Measurements from ENCODE around the gene PRKAR2B. TPM values are rescaled to one million over a fixed set of nuclear protein-coding genes. Genes with fewer than 3 reads are reported as not detected.

The PRKAR2B gene
- total RNA-seq, 3 donors from 2014 or later (not counting 1 experiment from before 2014, with no cell fraction given), result 2.1 to 14.3 (median 4.0) TPM

- H3K4me1 ChIP-seq (ENCODE audit: control insufficient read depth, insufficient read depth, low read length), result no peaks in the 10 kb centered on the region
- TF ChIP-seq CTCF (IDR thresholded peaks at IDR 0.05), result no peak
- Mint-ChIP-seq H3K36me3 (no peaks in the 10 kb centered on the region), H3K9me3 (no peaks in the 10 kb centered on the region), H3K27ac (no peak overlapping the region), H3K4me1 (no peaks in the 10 kb centered on the region), H3K4me3 (no peak overlapping the region), H3K27me3 (ENCODE audit: low read depth in 2 of 2) (peaks cover 0 to 3% of the 10 kb centered on the region in 2 donors)
- ATAC-seq, result no peak
- no peaks in the 10 kb centered on the region for H3K36me3 ChIP-seq (ENCODE audit: control insufficient read depth, insufficient read depth, low read length)
- H3K4me3 ChIP-seq (ENCODE audit: low read length), result no peak overlapping the region
- 77% methylated on average over 2 of the region's 2 CpGs for WGBS (ENCODE audit: insufficient coverage)
- H3K9me3 ChIP-seq (ENCODE audit: control insufficient read depth, insufficient read depth, low read length), result no peaks in the 10 kb centered on the region
- DNase-seq, result no peak
- intact Hi-C loops (cut with micrococcal nuclease), result no loop called here
- no peak overlapping the region for H3K27ac ChIP-seq (ENCODE audit: low read length)
- H3K27me3 ChIP-seq (ENCODE audit: control insufficient read depth, insufficient read depth, low read length), result no peaks in the 10 kb centered on the region
These were observed 17.3 kb upstream of the PRKAR2B start for GRCh38 chr7:107027208-107027607.

- no peaks in the 10 kb centered on the region for H3K9me3 Mint-ChIP-seq
- H3K27ac Mint-ChIP-seq, result no peak overlapping the region
- no peaks in the 10 kb centered on the region for H3K36me3 Mint-ChIP-seq
- no peaks in the 10 kb centered on the region for H3K36me3 ChIP-seq (ENCODE audit: control insufficient read depth, insufficient read depth, low read length)
- H3K27me3 ChIP-seq (ENCODE audit: control insufficient read depth, insufficient read depth, low read length), result no peaks in the 10 kb centered on the region
- intact Hi-C loops (cut with micrococcal nuclease), result no loop called here
- H3K4me3 ChIP-seq (ENCODE audit: low read length), result no peak overlapping the region
- TF ChIP-seq CTCF (IDR thresholded peaks at IDR 0.05), result no peak
- no peaks in the 10 kb centered on the region for H3K4me1 ChIP-seq (ENCODE audit: control insufficient read depth, insufficient read depth, low read length)
- peaks cover 0 to 3% of the 10 kb centered on the region in 2 donors for H3K27me3 Mint-ChIP-seq (ENCODE audit: low read depth in 2 of 2)
- H3K27ac ChIP-seq (ENCODE audit: low read length), result no peak overlapping the region
- ATAC-seq, result no peak
- H3K4me3 Mint-ChIP-seq, result no peak overlapping the region
- DNase-seq, result no peak
- no peaks in the 10 kb centered on the region for H3K9me3 ChIP-seq (ENCODE audit: control insufficient read depth, insufficient read depth, low read length)
- 86% methylated on average over 5 of the region's 5 CpGs for WGBS (ENCODE audit: insufficient coverage)
- no peaks in the 10 kb centered on the region for H3K4me1 Mint-ChIP-seq
These were observed 15.3 kb upstream of the PRKAR2B start for GRCh38 chr7:107029061-107029763.

DNA sequence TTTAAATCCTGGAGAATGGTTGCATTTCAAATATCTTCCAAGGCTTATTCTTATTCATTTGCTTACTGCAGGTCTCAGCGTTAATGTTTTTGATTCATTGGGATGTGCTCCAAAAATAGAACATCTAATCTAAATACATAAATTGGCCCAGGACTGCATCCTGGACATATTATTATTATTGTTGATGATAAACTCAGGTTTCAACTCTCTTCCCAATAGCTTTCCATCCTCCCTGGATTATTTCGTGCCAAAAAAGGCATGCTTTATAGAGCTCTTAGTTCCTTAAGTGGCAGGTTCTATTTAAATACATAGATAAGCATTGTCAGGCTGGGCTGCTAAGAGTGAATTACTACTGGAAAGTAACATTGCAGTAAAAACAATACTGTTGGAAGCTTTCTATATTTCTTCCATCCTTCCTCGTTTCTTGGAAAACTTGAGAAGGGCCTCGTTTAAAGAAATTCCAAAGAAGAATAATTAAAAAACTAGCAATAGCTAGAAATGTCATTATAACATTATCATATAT lies 14.7 kb upstream of the PRKAR2B start:
- no peaks in the 10 kb centered on the region for H3K4me1 ChIP-seq (ENCODE audit: control insufficient read depth, insufficient read depth, low read length)
- no peak overlapping the region for H3K27ac Mint-ChIP-seq
- H3K27me3 ChIP-seq (ENCODE audit: control insufficient read depth, insufficient read depth, low read length), result no peaks in the 10 kb centered on the region
- intact Hi-C loops (cut with micrococcal nuclease), result no loop called here
- no peaks in the 10 kb centered on the region for H3K4me1 Mint-ChIP-seq
- no peaks in the 10 kb centered on the region for H3K36me3 Mint-ChIP-seq
- no CpG with 5 or more reads among the region's 4 CpGs for WGBS (ENCODE audit: insufficient coverage)
- H3K27me3 Mint-ChIP-seq (ENCODE audit: low read depth in 2 of 2), result peaks cover 0 to 2% of the 10 kb centered on the region in 2 donors
- ATAC-seq, result no peak
- H3K9me3 ChIP-seq (ENCODE audit: control insufficient read depth, insufficient read depth, low read length), result no peaks in the 10 kb centered on the region
- DNase-seq, result no peak
- no peaks in the 10 kb centered on the region for H3K9me3 Mint-ChIP-seq
- H3K4me3 Mint-ChIP-seq, result no peak overlapping the region
- H3K4me3 ChIP-seq (ENCODE audit: low read length), result no peak overlapping the region
- H3K27ac ChIP-seq (ENCODE audit: low read length), result no peak overlapping the region
- no peaks in the 10 kb centered on the region for H3K36me3 ChIP-seq (ENCODE audit: control insufficient read depth, insufficient read depth, low read length)
- no peak for TF ChIP-seq CTCF (IDR thresholded peaks at IDR 0.05)

DNA sequence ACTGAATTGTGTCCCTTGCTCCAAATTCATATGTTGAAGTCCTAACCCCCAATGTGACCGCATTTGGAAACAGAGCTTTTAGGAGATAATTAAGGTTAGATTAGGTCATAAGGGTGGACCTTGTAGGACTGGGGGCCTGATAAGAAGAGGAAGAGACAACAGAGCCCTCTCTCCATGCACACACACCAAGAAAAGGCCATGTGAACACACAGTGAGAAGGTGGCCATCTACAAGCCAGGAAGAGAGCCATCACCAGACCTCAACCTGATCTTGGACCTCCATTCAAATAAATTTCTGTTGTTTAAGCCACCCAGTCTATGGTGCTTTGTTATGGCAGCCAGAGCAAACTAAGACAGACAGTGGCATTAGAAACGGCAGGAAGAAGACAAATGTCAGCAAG lies 12.5 kb upstream of the PRKAR2B start:
- DNase-seq (no peak), ATAC-seq (no peak)
- no peaks in the 10 kb centered on the region for H3K36me3 ChIP-seq (ENCODE audit: control insufficient read depth, insufficient read depth, low read length)
- no peak overlapping the region for H3K27ac Mint-ChIP-seq
- no peaks in the 10 kb centered on the region for H3K36me3 Mint-ChIP-seq
- TF ChIP-seq CTCF (IDR thresholded peaks at IDR 0.05), result no peak
- no peak overlapping the region for H3K27ac ChIP-seq (ENCODE audit: low read length)
- no peaks in the 10 kb centered on the region for H3K4me1 ChIP-seq (ENCODE audit: control insufficient read depth, insufficient read depth, low read length)
- WGBS (ENCODE audit: insufficient coverage), result 95% methylated on average over 2 of the region's 2 CpGs
- peaks cover 2 to 5% of the 10 kb centered on the region in 2 donors for H3K9me3 Mint-ChIP-seq
- H3K4me1 Mint-ChIP-seq, result no peaks in the 10 kb centered on the region
- H3K4me3 ChIP-seq (ENCODE audit: low read length), result no peak overlapping the region
- H3K27me3 Mint-ChIP-seq (ENCODE audit: low read depth in 2 of 2), result peaks cover 3 to 6% of the 10 kb centered on the region in 2 donors
- no peak overlapping the region for H3K4me3 Mint-ChIP-seq
- H3K27me3 ChIP-seq (ENCODE audit: control insufficient read depth, insufficient read depth, low read length), result no peaks in the 10 kb centered on the region
- no peaks in the 10 kb centered on the region for H3K9me3 ChIP-seq (ENCODE audit: control insufficient read depth, insufficient read depth, low read length)
- intact Hi-C loops (cut with micrococcal nuclease), result no loop called here
